H1 (cell line): ENCODE data around the gene GPR87.

ENCODE experiments used
- EGR1 ChIP-seq: IDR thresholded peaks from 2 replicates; pipeline ENCODE4 v1.6.1; 2011; ENCODE audit warnings: low read depth, low read length, borderline replicate concordance
- HDAC2 ChIP-seq, 2 experiments: fragments of 300-600 bp in 1 of 2; sonication (generic) in 1 of 2; IDR thresholded peaks; 2 replicates each; pipeline ENCODE4 v1.6.1; 2011 to 2012; ENCODE audit warnings: low read depth in 2 of 2, low read length in 2 of 2, mild to moderate bottlenecking in 2 of 2, moderate library complexity in 2 of 2, borderline replicate concordance in 1 of 2, inconsistent platforms in 1 of 2
- JUN ChIP-seq: IDR thresholded peaks from 2 replicates; pipeline ENCODE4 v1.6.1; 2011; ENCODE audit warnings: low read depth, mild to moderate bottlenecking, improper control_type of control experiment, low read length
- POLR2A ChIP-seq, 2 experiments: IDR thresholded peaks; 1 replicate in 1 of 2; 2 replicates in 1 of 2; pipeline ENCODE4 v1.6.1; 2011; ENCODE audit warnings: low read depth in 2 of 2, low read length in 2 of 2, mild to moderate bottlenecking in 2 of 2; ENCODE audit errors: control extremely low read depth in 1 of 2
- POLR2AphosphoS5 ChIP-seq: IDR thresholded peaks from 2 replicates; pipeline ENCODE4 v1.6.1; 2011; ENCODE audit warnings: low read depth, low read length
- TBP ChIP-seq: IDR thresholded peaks from 2 replicates; pipeline ENCODE4 v1.6.1; 2011; ENCODE audit warnings: low read depth, low read length, improper control_type of control experiment
- TF ChIP-seq, protein P1 (sequence below), 3 experiments: IDR thresholded peaks; 1 replicate in 2 of 3; 2 replicates in 1 of 3; pipeline versions ENCODE4 v1.5.1 to v1.6.1; 2011; ENCODE audit warnings: low read length in 3 of 3, mild to moderate bottlenecking in 3 of 3, inconsistent platforms in 2 of 3, low read depth in 1 of 3, moderate library complexity in 1 of 3; ENCODE audit not compliant: insufficient read depth in 1 of 3; ENCODE audit errors: control extremely low read depth in 1 of 3
- TF ChIP-seq, protein P2 (sequence below): IDR thresholded peaks from 2 replicates; pipeline ENCODE4 v1.6.1; 2011; ENCODE audit warnings: low read length, improper control_type of control experiment

DNA sequence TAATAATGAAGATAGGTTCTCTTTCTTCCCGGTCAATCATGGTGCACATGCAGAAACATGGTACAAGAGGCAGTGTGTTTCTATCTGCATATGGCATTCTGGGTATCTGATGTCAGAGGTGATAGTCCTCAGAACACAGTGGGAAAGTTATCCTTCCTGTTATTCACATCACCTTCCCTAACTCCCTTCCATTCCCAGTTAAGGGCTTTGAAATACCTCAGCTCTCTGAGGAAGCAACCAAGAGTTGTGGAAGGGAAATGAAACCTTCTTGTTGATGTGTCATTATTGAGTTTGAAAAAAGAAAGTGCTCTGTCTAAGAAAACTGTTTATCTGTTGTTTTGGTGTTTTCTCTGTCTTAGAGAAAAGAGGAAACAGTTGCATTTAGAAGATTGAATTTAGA lies 34.6 kb upstream of the GPR87 start:
- TF ChIP-seq POLR2A (IDR thresholded peaks at IDR 0.05; ENCODE audit: control extremely low read depth in 1 of 2, low read depth in 2 of 2, low read length in 2 of 2): no peak
- TF ChIP-seq POLR2AphosphoS5: no peak
- no peak for TF ChIP-seq JUN
- TF ChIP-seq EGR1: no peak
- TF ChIP-seq, protein P1, sequence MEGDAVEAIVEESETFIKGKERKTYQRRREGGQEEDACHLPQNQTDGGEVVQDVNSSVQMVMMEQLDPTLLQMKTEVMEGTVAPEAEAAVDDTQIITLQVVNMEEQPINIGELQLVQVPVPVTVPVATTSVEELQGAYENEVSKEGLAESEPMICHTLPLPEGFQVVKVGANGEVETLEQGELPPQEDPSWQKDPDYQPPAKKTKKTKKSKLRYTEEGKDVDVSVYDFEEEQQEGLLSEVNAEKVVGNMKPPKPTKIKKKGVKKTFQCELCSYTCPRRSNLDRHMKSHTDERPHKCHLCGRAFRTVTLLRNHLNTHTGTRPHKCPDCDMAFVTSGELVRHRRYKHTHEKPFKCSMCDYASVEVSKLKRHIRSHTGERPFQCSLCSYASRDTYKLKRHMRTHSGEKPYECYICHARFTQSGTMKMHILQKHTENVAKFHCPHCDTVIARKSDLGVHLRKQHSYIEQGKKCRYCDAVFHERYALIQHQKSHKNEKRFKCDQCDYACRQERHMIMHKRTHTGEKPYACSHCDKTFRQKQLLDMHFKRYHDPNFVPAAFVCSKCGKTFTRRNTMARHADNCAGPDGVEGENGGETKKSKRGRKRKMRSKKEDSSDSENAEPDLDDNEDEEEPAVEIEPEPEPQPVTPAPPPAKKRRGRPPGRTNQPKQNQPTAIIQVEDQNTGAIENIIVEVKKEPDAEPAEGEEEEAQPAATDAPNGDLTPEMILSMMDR (IDR thresholded peaks at IDR 0.05; ENCODE audit: control extremely low read depth in 1 of 3, insufficient read depth in 1 of 3, low read depth in 1 of 3, low read length in 3 of 3): no peak
- no peak for TF ChIP-seq HDAC2 (IDR thresholded peaks at IDR 0.05; ENCODE audit: borderline replicate concordance in 1 of 2, low read depth in 2 of 2, low read length in 2 of 2)
- no peak for TF ChIP-seq TBP
- TF ChIP-seq, protein P2, sequence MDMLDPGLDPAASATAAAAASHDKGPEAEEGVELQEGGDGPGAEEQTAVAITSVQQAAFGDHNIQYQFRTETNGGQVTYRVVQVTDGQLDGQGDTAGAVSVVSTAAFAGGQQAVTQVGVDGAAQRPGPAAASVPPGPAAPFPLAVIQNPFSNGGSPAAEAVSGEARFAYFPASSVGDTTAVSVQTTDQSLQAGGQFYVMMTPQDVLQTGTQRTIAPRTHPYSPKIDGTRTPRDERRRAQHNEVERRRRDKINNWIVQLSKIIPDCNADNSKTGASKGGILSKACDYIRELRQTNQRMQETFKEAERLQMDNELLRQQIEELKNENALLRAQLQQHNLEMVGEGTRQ: no peak
